ENCODE results near the gene PPIL1. TPM values are rescaled to one million over a fixed set of nuclear protein-coding genes. Genes with fewer than 3 reads are reported as not detected.
"Not testable (repeated sequence)": the region's sequence is repeated elsewhere in the genome, so short reads cannot be mapped to it uniquely, and the experiment has no call there.

PPIL1 gene
- polyA plus RNA-seq, 2 of the 4 experiments (the other 2 are of a cell fraction): 42.6 to 60.0 TPM

GRCh38 chr6:36893976-36894932 lies 19.7 kb upstream of the PPIL1 start:
- ATAC-seq: no peak
- no peaks in the 10 kb centered on the region for H3K9me3 ChIP-seq
- DNase-seq (ENCODE audit: low read depth in 1 of 2, low spot score in 1 of 2): no peak
- POLR2A ChIA-PET: no interaction called here
- FAIRE-seq: no peak
- 85% methylated on average over 8 of the region's 8 CpGs for WGBS (ENCODE audit: missing lambda C conversion rate)
- CTCF ChIA-PET: interaction anchor here (0.8 to 2.4 kb wide), 2 partner anchors 17 to 124 kb away, joined by 5 to 12 read pairs; no protein-coding TSS in a partner anchor
- TF ChIP-seq EP300 (IDR thresholded peaks at IDR 0.05) (no peak), GATA3 (IDR thresholded peaks at IDR 0.05; ENCODE audit: borderline replicate concordance) (no peak), JUN (IDR thresholded peaks at IDR 0.05) (no peak), CBX2 (IDR thresholded peaks at IDR 0.05; ENCODE audit: borderline replicate concordance, low read depth) (no peak), ZC3H11A (IDR thresholded peaks at IDR 0.05) (no peak), MAX (IDR thresholded peaks at IDR 0.05) (no peak), CEBPB (IDR thresholded peaks at IDR 0.05) (no peak), HOXB5 (CRISPR knock-in tag; IDR thresholded peaks at IDR 0.05) (no peak), KDM1A (IDR thresholded peaks at IDR 0.05; ENCODE audit: low read depth) (no peak)
- no peak overlapping the region for H3K4me2 ChIP-seq
- no peak overlapping the region; a peak in 1 of 6 replicates for H3K27ac ChIP-seq
- H3K4me1 ChIP-seq: no peaks in the 10 kb centered on the region
- H3K4me3 ChIP-seq: no peak overlapping the region

- H3K9me3 ChIP-seq; DNase-seq (ENCODE audit: low read depth in 1 of 2, low spot score in 1 of 2); H3K27ac ChIP-seq; H3K4me3 ChIP-seq; FAIRE-seq; POLR2A ChIA-PET; ATAC-seq; H3K4me1 ChIP-seq; H3K4me2 ChIP-seq; CTCF ChIA-PET: not testable (repeated sequence)
- WGBS (ENCODE audit: missing lambda C conversion rate): 95% methylated on average over 2 of the region's 2 CpGs
Measured at GRCh38 chr6:36891153-36891552, 16.6 kb upstream of the PPIL1 start.

GRCh38 chr6:36890112-36890663 lies 15.6 kb upstream of the PPIL1 start:
- TF ChIP-seq JUNB (IDR thresholded peaks at IDR 0.05) (no peak), CBX2 (IDR thresholded peaks at IDR 0.05; ENCODE audit: borderline replicate concordance, low read depth) (no peak), E2F6 (IDR thresholded peaks at IDR 0.05; ENCODE audit: borderline replicate concordance, low read depth) (no peak), HOXB5 (CRISPR knock-in tag; IDR thresholded peaks at IDR 0.05) (no peak), GATA3 (IDR thresholded peaks at IDR 0.05; ENCODE audit: borderline replicate concordance) (no peak), NPAS2 (CRISPR knock-in tag; IDR thresholded peaks at IDR 0.05; ENCODE audit: borderline replicate concordance) (no peak), JUN (IDR thresholded peaks at IDR 0.05) (no peak), SMC3 (IDR thresholded peaks at IDR 0.05) (no peak), POLR2AphosphoS2 (conservative IDR thresholded peaks at IDR 0.05; ENCODE audit: low read length) (no peak), MAFK (IDR thresholded peaks at IDR 0.05; ENCODE audit: partially characterized antibody) (no peak), MAX (IDR thresholded peaks at IDR 0.05) (no peak), HDAC2 (IDR thresholded peaks at IDR 0.05) (no peak), USF2 (IDR thresholded peaks at IDR 0.05) (no peak), KDM1A (IDR thresholded peaks at IDR 0.05; ENCODE audit: low read depth) (no peak), HOXB13 (CRISPR knock-in tag; IDR thresholded peaks at IDR 0.05; ENCODE audit: low read depth) (no peak), HMGXB4 (CRISPR knock-in tag; IDR thresholded peaks at IDR 0.05; ENCODE audit: borderline replicate concordance) (no peak)
- no peak overlapping the region for H3K4me3 ChIP-seq
- no peaks in the 10 kb centered on the region for H3K9me3 ChIP-seq
- ChIA-PET CTCF (interaction anchor here (1.1 to 1.5 kb wide), 3 partner anchors 9 to 139 kb away, joined by 3 to 7 read pairs (median 3); no protein-coding TSS in a partner anchor), POLR2A (no interaction called here)
- peaks cover 5% of the 10 kb centered on the region; the same call in 1 of the 3 replicates for H3K4me1 ChIP-seq
- FAIRE-seq (no peak), DNase-seq (ENCODE audit: low read depth in 1 of 2, low spot score in 1 of 2) (no peak), ATAC-seq (no peak)
- H3K27ac ChIP-seq: no peak overlapping the region
- H3K4me2 ChIP-seq: no peak overlapping the region
- 92% methylated on average over 3 of the region's 3 CpGs for WGBS (ENCODE audit: missing lambda C conversion rate)

All from A549 (cell line).